Smooth muscle cell (in vitro differentiated cells): Measurements from ENCODE around the gene PAIP2. TPM values are rescaled to one million over a fixed set of nuclear protein-coding genes. Genes with fewer than 3 reads are reported as not detected.

Experiments
- DNase-seq: peaks from one replicate; lab custom pipeline; 2025; ENCODE audit not compliant: unreplicated experiment; lab: John Stamatoyannopoulos, UW
- H2AFZ ChIP-seq: fragments of 200-600 bp; sonication (generic); 2 replicates; pipeline ENCODE4 v1.6.0; 2016; ENCODE audit warnings: antibody characterized with exemption, low read depth, mild to moderate bottlenecking
- H3F3A ChIP-seq: fragments of 200-600 bp; sonication (generic); 2 replicates; pipeline ENCODE4 v1.6.0; 2017; ENCODE audit warnings: antibody characterized with exemption, low read depth
- H3K27ac ChIP-seq: fragments of 200-600 bp; sonication (generic); 2 replicates; pipeline ENCODE4 v1.5.1; 2016; ENCODE audit warnings: low read depth, mild to moderate bottlenecking
- H3K27me3 ChIP-seq: fragments of 200-600 bp; sonication (generic); 2 replicates; pipeline ENCODE4 v1.6.1; 2016; ENCODE audit warnings: low read depth, mild to moderate bottlenecking
- H3K36me3 ChIP-seq: fragments of 200-600 bp; sonication (generic); 2 replicates; pipeline ENCODE4 v1.5.1; 2016; ENCODE audit warnings: low read depth
- H3K4me1 ChIP-seq: fragments of 200-600 bp; sonication (generic); 2 replicates; pipeline ENCODE4 v1.5.1; 2016; ENCODE audit warnings: low read depth
- H3K4me2 ChIP-seq: fragments of 200-600 bp; sonication (generic); 2 replicates; pipeline ENCODE4 v1.6.0; 2016; ENCODE audit warnings: mild to moderate bottlenecking
- H3K4me3 ChIP-seq: fragments of 200-600 bp; sonication (generic); 2 replicates; pipeline ENCODE4 v1.5.1; 2016; ENCODE audit warnings: mild to moderate bottlenecking
- H3K79me2 ChIP-seq: fragments of 200-600 bp; sonication (generic); 2 replicates; pipeline ENCODE4 v1.6.0; 2016; ENCODE audit warnings: low read depth, mild to moderate bottlenecking
- H3K9ac ChIP-seq: fragments of 200-600 bp; sonication (generic); 2 replicates; pipeline ENCODE4 v1.6.0; 2016; ENCODE audit warnings: low read depth
- H3K9me3 ChIP-seq: fragments of 200-600 bp; sonication (generic); replicated peaks from 2 replicates; pipeline ENCODE4 v1.5.1; 2016; ENCODE audit warnings: low read depth
- H4K20me1 ChIP-seq: fragments of 200-600 bp; sonication (generic); 2 replicates; pipeline ENCODE4 v1.6.0; 2016; ENCODE audit warnings: low read depth
- CTCF ChIP-seq: fragments of 200-600 bp; sonication (generic); IDR thresholded peaks from 2 replicates; pipeline ENCODE4 v1.5.1; 2017; ENCODE audit warnings: borderline replicate concordance, mild to moderate bottlenecking, antibody characterized with exemption; ENCODE audit not compliant: insufficient read depth, poor library complexity, severe bottlenecking
- WGBS: methylation state at CpG from one replicate; pipeline ENCODE4 v1.1.7; 2016; ENCODE audit warnings: low lambda C conversion rate; 5-methylcytosine and 5-hydroxymethylcytosine counted together
- polyA plus RNA-seq: library from polyadenylated mRNA; unstranded; fragments of >200 nt; fragmentation: Nextera tagmentation; extraction: Ambion mirVana; gene quantifications from 2 replicates; pipeline ENCODE4 v1.2.1, GENCODE V29; 2016
- total RNA-seq: library from RNA; depleted of rRNA; stranded (reverse); fragments of >200 nt; gene quantifications from 2 replicates; pipeline ENCODE4 v1.2.3, GENCODE V29; 2014

The PAIP2 gene
- total and polyA plus RNA-seq, 2 experiments from 2014 or later: 98.1 to 123 TPM

DNA sequence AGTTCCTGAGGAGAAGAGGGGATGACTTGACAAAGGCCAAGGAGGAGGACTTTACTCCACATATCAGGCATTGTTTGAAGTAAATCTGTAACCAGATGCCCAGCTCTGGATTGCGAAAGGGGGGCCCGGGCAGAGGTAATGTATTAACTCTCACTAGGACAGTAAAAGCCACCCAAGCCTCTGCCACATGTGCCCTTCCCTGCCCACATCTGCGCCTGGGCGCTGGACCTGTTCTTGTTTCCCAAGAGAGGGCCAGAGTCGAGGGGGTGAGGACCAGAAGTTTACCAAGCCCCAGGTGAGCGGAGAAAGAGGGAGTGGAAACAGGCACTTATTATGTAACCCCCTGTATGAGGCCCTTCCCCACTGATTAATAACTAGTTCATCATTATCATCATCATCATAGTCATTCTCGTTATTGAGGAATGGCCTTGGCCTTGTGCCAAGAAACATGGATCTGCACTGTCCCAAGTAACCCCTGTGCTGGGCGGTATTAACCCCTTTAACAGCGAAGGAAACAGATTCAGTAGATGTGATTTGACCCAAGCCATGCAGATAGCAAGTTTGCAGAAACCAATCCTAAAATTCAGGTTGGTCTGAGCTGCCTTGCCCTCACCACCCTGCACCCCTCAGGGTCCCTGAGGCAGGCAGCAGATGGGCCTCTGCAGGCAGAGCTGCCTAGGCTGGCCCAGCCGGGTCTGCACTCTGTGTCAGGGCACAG is 41.8 kb downstream of the PAIP2 start, which contains the start of gene SLC23A1:
Gene SLC23A1 (minus strand): TSS at position 23 of the 718 bp plus-strand sequence. CDS start 44 bp downstream, outside the sequence.
- H4K20me1 ChIP-seq: no peaks in the 10 kb centered on the region
- H3F3A ChIP-seq: no peaks in the 10 kb centered on the region
- H3K9me3 ChIP-seq: no peaks in the 10 kb centered on the region
- no peak within 1 kb of the TSS for H3K9ac ChIP-seq
- no peak for DNase-seq
- H3K4me3 ChIP-seq: no peak within 1 kb of the TSS
- peaks cover 3% of the 10 kb centered on the region for H3K4me1 ChIP-seq
- H3K4me2 ChIP-seq: no peak within 1 kb of the TSS
- H3K27ac ChIP-seq: no peak within 1 kb of the TSS
- H3K79me2 ChIP-seq: no peaks in the 10 kb centered on the region
- H2AFZ ChIP-seq: no peak within 1 kb of the TSS
- 87% methylated on average over 10 of the region's 10 CpGs for WGBS
- H3K36me3 ChIP-seq: no peaks in the 10 kb centered on the region
- no peaks in the 10 kb centered on the region for H3K27me3 ChIP-seq
- TF ChIP-seq CTCF: no peak

DNA sequence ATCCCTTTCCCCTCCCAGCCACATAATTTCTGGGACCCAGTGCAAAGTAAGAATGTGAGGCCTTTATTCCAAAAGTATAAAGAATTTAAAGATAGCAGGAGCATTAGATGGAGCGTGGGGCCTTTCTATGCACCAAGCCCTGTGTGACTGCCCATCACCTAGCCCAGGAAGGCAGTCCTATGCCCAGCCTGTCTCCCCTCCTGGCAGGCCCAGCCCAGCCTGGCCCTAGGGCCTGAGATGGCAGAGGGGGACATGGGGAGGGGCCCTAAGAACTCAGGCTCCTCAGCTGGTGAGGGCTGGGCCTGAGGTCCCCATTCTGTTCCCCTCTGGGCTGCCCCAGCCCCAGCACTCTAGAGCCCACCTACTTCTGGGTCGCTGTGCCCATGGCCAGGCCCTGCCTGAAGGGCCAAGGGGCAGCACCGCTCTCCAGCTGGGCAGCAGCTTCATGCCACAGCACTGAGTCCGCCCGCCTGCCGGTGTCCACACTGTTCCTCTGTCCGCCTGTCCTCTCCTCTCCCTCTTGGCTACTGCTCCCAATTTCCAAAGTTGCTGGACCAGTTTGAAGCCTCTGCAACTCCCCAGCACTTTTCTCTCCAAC is 42.4 kb downstream of the PAIP2 start:
- Histone ChIP-seq H3K36me3 (no peaks in the 10 kb centered on the region), H3K79me2 (no peaks in the 10 kb centered on the region), H4K20me1 (no peaks in the 10 kb centered on the region), H3K9me3 (no peaks in the 10 kb centered on the region), H3K27ac (no peak overlapping the region), H3K4me2 (no peak overlapping the region), H3K4me3 (no peak overlapping the region), H3K27me3 (no peaks in the 10 kb centered on the region), H3K4me1 (peaks cover 3% of the 10 kb centered on the region), H3K9ac (no peak overlapping the region), H2AFZ (no peak overlapping the region), H3F3A (no peaks in the 10 kb centered on the region)
- no peak for TF ChIP-seq CTCF
- DNase-seq: no peak
- WGBS: 85% methylated on average over 7 of the region's 7 CpGs

DNA sequence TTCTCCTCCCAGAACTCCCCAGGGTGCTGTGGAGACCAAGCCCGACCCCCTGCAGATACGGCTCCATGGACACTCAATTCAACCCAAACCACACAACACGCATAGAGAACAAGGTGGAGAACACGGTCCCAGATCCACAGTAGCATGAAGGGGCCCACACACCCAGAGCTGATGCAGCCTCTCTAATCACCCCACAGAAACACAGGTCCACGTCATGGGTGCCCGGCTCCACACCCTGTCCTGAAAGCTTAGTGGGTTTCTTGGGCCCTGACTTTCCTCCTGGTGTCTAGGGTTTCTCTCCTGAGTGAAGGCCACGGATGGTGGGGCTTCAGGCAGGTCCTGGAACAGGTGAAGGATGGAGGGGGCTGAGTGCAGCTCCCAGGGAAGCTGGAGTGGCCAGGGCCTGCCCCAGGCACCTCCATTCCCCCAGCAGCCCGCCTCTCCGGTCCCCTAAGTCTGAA is 43.0 kb downstream of the PAIP2 start:
- WGBS: 91% methylated on average over 9 of the region's 9 CpGs
- H3K79me2 ChIP-seq: no peaks in the 10 kb centered on the region
- no peak for TF ChIP-seq CTCF
- no peak overlapping the region for H2AFZ ChIP-seq
- H3K4me1 ChIP-seq: peaks cover 3% of the 10 kb centered on the region
- no peaks in the 10 kb centered on the region for H3K27me3 ChIP-seq
- no peak overlapping the region for H3K9ac ChIP-seq
- H3K9me3 ChIP-seq: no peaks in the 10 kb centered on the region
- H4K20me1 ChIP-seq: no peaks in the 10 kb centered on the region
- DNase-seq: no peak
- no peak overlapping the region for H3K4me2 ChIP-seq
- no peak overlapping the region for H3K27ac ChIP-seq
- H3K36me3 ChIP-seq: no peaks in the 10 kb centered on the region
- no peaks in the 10 kb centered on the region for H3F3A ChIP-seq
- H3K4me3 ChIP-seq: no peak overlapping the region
